Activated T-helper 17 cell treated with anti-CD3 and anti-CD28 coated beads, Interleukin-2, amount 50 U/mL, for 72 hours (primary cell): ENCODE results near the gene RANBP9. TPM values are rescaled to one million over a fixed set of nuclear protein-coding genes. Genes with fewer than 3 reads are reported as not detected.

ENCODE experiments used
- ATAC-seq: fragments of 150-1000 bp; cut with Tn5 transposase; replicated peaks from 2 replicates; pipeline ENCODE4 v1.10.0; 2021; ENCODE audit warnings: mild to moderate bottlenecking, moderate library complexity
- H3K27ac Mint-ChIP-seq: one replicate; pipeline ENCODE4 v1.8.0; 2022; ENCODE audit warnings: mixed read lengths
- H3K27me3 Mint-ChIP-seq: one replicate; pipeline ENCODE4 v1.8.0; 2022; ENCODE audit warnings: mixed read lengths
- H3K36me3 Mint-ChIP-seq: one replicate; pipeline ENCODE4 v1.8.0; 2022; ENCODE audit warnings: low read depth, mild to moderate bottlenecking, mixed read lengths
- H3K4me1 Mint-ChIP-seq: one replicate; pipeline ENCODE4 v1.8.0; 2022; ENCODE audit warnings: mixed read lengths
- H3K4me3 Mint-ChIP-seq: one replicate; pipeline ENCODE4 v1.8.0; 2022; ENCODE audit warnings: mild to moderate bottlenecking, mixed read lengths
- H3K9me3 Mint-ChIP-seq: one replicate; pipeline ENCODE4 v1.8.0; 2022; ENCODE audit warnings: mixed read lengths
- total RNA-seq, 2 donors: library from RNA; stranded (reverse); gene quantifications; one replicate each; pipeline ENCODE4 v1.2.3, GENCODE V29; 2022

Gene RANBP9
- total RNA-seq, 2 donors from 2014 or later = 57.3 to 68.2 TPM

DNA sequence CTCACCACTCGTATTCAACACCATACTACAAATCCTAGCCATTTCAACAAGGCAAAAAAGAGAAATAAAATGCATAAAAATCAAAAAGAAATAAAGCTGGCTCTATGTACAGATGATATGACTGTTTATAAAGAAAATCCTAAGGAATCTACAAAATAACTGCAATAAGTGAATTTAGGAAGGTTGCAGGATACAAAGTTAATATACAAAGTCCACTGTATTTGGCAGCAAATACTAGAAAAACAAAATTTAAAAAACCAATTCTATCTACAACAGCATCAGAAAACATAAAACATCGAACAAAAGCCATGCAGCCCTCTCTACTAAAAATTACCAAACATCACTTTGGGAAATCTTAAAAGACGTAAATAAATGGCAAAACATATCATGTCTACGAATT lies 47.6 kb downstream of the RANBP9 start:
- no peaks in the 10 kb centered on the region for H3K9me3 Mint-ChIP-seq
- H3K27me3 Mint-ChIP-seq = no peaks in the 10 kb centered on the region
- H3K4me1 Mint-ChIP-seq = peaks cover 76% of the 10 kb centered on the region
- no peak overlapping the region for H3K27ac Mint-ChIP-seq
- H3K36me3 Mint-ChIP-seq = no peaks in the 10 kb centered on the region
- ATAC-seq = no peak
- peak overlapping the region; percentile 44 for H3K4me3 Mint-ChIP-seq

DNA sequence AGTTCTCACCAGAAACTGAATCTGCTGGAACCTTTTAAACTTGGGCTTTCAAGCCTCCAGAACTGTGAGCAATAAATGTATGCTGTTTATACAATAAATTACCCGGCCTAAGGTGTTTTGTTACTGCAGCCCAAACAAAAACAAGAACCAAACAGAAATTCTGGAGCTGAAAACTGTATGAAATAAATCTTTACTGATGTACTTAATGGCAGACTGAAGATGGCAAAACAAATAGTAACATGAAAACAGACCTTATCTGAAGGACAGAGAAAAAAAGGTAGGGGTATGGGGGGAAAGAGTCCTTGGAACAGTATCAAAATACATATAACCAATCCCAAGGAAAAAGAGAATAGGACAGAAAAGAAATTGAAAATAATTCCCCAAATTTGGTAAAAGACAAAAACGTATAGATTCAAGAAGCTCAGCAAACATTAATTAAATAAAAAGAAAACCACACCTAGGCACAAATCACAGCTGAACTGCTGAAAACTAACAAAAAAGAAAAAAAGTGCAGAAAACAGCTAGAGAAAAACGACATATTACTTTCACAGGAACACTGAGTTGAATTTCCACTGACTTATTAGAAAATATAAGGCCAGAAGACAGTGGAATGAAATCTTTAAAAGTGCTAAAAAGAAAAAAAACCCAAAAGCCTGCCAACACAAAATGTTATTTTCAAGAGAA lies 48.8 kb downstream of the RANBP9 start:
- ATAC-seq = no peak

DNA sequence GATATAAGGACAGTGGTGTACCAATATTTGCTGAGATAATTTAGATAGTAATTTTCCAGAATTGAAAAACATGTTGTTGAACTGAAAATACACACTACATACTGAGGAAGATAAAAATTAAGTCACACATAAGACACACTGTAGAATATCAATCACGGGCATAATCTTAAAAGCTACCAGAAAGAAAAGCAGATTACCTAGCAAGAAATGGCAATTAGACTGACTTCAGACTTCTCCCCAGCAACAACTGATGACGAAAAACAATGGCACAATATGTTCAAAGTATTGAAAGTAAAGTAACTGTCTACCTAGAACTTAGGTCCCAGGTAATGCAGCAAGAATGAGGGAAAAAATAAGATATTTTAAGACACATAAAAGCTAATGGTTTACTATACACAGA lies 50.0 kb downstream of the RANBP9 start:
- Mint-ChIP-seq H3K9me3 (no peaks in the 10 kb centered on the region), H3K27me3 (no peaks in the 10 kb centered on the region), H3K27ac (no peak overlapping the region), H3K4me3 (peak overlapping the region; percentile 44), H3K36me3 (peaks cover 6% of the 10 kb centered on the region), H3K4me1 (peaks cover 56% of the 10 kb centered on the region)
- no peak for ATAC-seq

More for the DNA sequence above, 48.8 kb downstream of the RANBP9 start:
- Mint-ChIP-seq H3K4me1 (peaks cover 65% of the 10 kb centered on the region), H3K27me3 (no peaks in the 10 kb centered on the region), H3K9me3 (no peaks in the 10 kb centered on the region), H3K27ac (no peak overlapping the region), H3K36me3 (no peaks in the 10 kb centered on the region), H3K4me3 (peak overlapping the region; percentile 44)

DNA sequence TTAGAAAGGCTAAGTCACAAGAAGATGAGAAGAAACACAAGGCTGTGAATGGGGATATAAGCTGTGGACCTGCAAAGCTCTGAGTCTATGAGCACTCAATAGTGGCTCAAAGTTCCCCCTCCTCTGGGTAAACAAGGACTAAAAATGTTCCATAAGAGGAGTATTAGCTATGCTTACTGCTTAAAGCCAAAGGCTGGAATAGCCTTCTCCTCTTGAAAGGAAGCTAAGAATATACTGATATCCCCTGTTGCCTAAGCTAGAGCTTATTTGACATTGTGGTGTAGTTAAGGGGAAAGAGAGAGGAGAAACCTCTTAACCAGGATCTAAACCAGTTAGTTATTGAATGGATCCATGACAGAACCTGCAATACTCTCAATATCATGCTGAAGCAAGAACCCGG lies 50.7 kb downstream of the RANBP9 start:
- Mint-ChIP-seq H3K36me3 (peaks cover 12% of the 10 kb centered on the region), H3K27ac (peak overlapping the region; percentile 6), H3K27me3 (no peaks in the 10 kb centered on the region), H3K9me3 (no peaks in the 10 kb centered on the region), H3K4me1 (peaks cover 53% of the 10 kb centered on the region), H3K4me3 (peak overlapping the region; percentile 12)
- ATAC-seq = no peak

DNA sequence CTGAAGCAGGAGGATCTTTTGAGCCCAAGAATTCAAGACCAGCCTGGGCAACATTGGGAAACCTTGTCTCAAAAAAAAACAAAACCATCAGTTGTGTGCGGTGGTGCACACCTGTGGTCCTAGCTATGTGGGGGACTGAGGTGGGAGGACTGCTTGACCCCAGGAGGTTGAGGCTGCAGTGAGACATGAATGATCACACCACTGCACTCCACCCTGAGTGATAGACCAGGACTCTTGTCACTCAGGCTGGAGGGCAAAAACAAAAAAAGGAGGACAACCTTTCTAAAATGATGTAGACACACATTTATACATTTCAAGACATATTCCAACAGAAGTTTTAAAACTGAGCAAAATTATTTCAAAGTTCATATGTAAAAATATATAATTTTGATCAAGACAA lies 51.4 kb downstream of the RANBP9 start:
- no peak for ATAC-seq
- Mint-ChIP-seq H3K36me3 (peaks cover 16% of the 10 kb centered on the region), H3K27ac (no peak overlapping the region), H3K27me3 (no peaks in the 10 kb centered on the region), H3K4me1 (peaks cover 50% of the 10 kb centered on the region), H3K4me3 (no peak overlapping the region), H3K9me3 (no peaks in the 10 kb centered on the region)

DNA sequence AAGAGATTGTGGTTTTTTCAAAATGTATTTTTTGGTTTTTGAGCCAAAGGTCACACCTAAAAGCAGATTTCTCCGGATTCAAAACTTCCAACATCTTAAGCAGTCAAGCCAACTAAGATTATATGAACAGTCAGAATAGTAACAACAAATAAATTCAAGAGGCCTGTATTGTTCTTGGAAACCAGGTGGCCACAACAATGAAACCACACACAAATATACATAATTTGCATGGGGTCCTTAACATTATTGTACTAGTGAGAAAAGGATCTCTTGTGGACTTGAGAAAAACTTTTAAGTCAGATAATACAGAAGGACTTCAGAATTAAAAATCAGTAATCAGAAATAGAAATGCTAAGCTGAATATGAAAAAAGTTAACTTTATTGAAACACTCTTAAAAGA lies 55.9 kb downstream of the RANBP9 start:
- H3K4me3 Mint-ChIP-seq = no peak overlapping the region
- no peak overlapping the region for H3K27ac Mint-ChIP-seq
- peaks cover 49% of the 10 kb centered on the region for H3K36me3 Mint-ChIP-seq
- H3K27me3 Mint-ChIP-seq = no peaks in the 10 kb centered on the region
- H3K9me3 Mint-ChIP-seq = no peaks in the 10 kb centered on the region
- ATAC-seq = no peak
- H3K4me1 Mint-ChIP-seq = peaks cover 16% of the 10 kb centered on the region

DNA sequence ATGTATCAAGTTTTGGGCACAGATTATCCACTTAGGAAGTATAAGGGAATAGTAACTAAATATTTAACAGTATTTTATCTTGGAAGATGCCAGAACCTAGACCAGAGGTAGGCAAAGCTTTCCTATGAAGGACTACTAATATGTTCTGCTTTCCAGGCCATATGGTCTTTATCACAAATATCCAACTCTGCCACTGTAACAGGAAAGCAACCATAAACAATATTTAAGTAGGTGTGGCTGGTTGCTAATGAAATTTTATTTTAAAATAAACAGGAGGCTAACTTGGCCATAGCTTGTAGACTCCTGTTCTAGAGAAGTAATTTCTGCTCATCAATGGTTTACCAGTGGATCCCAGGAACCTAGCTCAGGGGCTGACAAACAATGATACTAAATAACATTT lies 57.1 kb downstream of the RANBP9 start:
- Mint-ChIP-seq H3K4me3 (no peak overlapping the region), H3K4me1 (peaks cover 13% of the 10 kb centered on the region), H3K27me3 (no peaks in the 10 kb centered on the region), H3K9me3 (no peaks in the 10 kb centered on the region), H3K27ac (no peak overlapping the region), H3K36me3 (peaks cover 58% of the 10 kb centered on the region)
- no peak for ATAC-seq

DNA sequence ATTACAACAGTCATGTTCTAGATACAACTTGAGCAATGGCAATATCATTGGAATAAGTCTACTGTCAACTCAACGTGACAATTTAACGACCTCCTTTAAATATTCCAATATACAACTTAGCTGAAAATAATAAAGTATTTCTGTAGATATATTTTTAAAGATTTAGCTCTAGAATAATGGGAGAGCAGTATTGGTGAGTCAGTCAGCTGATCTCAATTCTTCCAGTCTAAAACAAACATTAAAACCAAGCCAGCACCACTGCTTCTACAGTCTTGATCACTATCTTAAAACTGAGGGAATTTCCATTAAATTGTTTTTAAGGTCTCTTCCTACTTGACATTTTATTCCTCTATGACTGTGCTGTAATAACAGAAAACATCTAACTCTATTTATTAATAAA lies 58.3 kb downstream of the RANBP9 start:
- peaks cover 16% of the 10 kb centered on the region for H3K4me1 Mint-ChIP-seq
- no peak for ATAC-seq
- H3K9me3 Mint-ChIP-seq = no peaks in the 10 kb centered on the region
- peaks cover 66% of the 10 kb centered on the region for H3K36me3 Mint-ChIP-seq
- no peak overlapping the region for H3K4me3 Mint-ChIP-seq
- no peaks in the 10 kb centered on the region for H3K27me3 Mint-ChIP-seq
- no peak overlapping the region for H3K27ac Mint-ChIP-seq

DNA sequence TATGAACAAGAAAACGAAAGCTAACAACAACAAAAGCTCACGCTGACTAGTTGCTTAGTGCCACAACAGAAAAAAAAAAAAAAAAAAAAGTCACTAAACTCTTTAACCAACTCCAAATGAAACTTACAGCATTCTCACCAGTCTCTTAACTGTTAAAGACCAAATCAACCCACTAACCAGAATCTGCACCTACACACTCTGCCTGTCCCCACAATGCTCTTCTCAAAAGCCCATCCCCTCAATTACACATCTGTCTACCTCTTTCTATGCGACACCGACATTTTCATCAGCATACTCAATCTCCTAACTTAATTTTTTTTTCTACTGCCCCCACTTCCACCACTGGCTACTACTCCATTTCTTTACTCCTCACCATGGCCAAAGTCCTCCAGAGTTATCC lies 62.2 kb downstream of the RANBP9 start:
- peak overlapping the region; percentile 1 for H3K4me3 Mint-ChIP-seq
- no peak overlapping the region for H3K27ac Mint-ChIP-seq
- H3K4me1 Mint-ChIP-seq = peaks cover 11% of the 10 kb centered on the region
- H3K27me3 Mint-ChIP-seq = no peaks in the 10 kb centered on the region
- H3K36me3 Mint-ChIP-seq = peaks cover 79% of the 10 kb centered on the region
- no peak for ATAC-seq
- no peaks in the 10 kb centered on the region for H3K9me3 Mint-ChIP-seq

DNA sequence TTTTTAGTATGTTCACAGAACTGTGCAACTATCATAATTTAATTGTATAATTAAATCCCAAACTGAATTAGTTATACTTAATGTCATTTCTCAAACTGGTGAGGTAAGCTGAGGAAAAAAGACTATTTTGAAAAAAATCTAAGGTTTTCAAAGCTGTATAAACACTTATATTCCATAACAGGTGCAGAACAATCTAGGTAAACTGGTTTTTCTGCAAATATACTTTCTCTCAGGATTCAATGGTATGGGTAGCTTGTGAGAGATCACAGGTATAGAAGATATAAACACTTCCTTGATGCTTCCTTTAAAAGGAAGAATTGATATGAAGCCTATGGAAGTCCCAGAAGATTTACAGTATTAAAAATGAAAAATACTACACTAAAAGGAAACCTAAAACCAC lies 62.8 kb downstream of the RANBP9 start:
- H3K27me3 Mint-ChIP-seq = no peaks in the 10 kb centered on the region
- no peak overlapping the region for H3K4me3 Mint-ChIP-seq
- H3K27ac Mint-ChIP-seq = no peak overlapping the region
- no peak for ATAC-seq
- no peaks in the 10 kb centered on the region for H3K9me3 Mint-ChIP-seq
- H3K4me1 Mint-ChIP-seq = peaks cover 11% of the 10 kb centered on the region
- peaks cover 82% of the 10 kb centered on the region for H3K36me3 Mint-ChIP-seq

DNA sequence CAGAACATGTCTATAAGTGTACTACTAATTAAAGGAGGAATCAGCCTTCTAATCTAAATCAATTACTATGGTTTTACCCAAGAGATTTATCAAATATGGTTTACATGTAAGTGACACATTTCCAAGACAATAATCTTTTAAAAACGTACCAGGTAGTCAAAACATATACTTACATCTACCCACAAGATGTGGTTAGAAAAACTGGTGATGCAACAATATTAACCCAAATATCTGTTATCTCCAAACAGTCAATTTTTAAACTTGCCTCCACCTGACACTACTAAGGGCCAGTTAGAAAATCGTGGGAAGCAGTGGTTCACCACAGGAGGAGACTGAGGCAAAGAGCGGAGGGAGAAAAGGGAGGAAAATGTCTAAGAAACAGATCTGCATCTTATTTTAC lies 68.5 kb downstream of the RANBP9 start:
- Mint-ChIP-seq H3K36me3 (peaks cover 91% of the 10 kb centered on the region), H3K4me1 (peaks cover 17% of the 10 kb centered on the region), H3K27ac (peak overlapping the region; percentile 72), H3K9me3 (no peaks in the 10 kb centered on the region), H3K27me3 (no peaks in the 10 kb centered on the region), H3K4me3 (no peak overlapping the region)
- no peak for ATAC-seq

DNA sequence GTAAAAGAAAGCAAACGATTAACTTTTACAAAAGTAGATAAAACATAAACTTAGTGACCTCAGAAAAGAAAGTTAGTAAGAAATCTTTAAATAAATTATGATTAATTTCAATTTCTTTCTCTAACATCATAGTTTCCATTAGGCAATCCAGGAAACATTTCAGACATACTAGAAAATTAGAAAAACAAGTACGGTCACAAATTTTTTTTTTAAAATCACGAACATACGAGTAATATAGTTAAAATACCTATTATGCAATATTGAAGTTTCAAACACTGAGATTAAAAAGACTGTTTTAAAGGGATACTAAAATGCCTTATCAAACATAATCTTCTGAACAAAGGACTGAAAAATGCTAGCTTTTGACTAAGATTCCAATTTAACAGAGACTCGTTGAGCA lies 70.3 kb downstream of the RANBP9 start:
- Mint-ChIP-seq H3K4me3 (no peak overlapping the region), H3K27me3 (no peaks in the 10 kb centered on the region), H3K36me3 (peaks cover 92% of the 10 kb centered on the region), H3K9me3 (no peaks in the 10 kb centered on the region), H3K27ac (peak overlapping the region; percentile 58), H3K4me1 (peaks cover 34% of the 10 kb centered on the region)
- ATAC-seq = no peak

DNA sequence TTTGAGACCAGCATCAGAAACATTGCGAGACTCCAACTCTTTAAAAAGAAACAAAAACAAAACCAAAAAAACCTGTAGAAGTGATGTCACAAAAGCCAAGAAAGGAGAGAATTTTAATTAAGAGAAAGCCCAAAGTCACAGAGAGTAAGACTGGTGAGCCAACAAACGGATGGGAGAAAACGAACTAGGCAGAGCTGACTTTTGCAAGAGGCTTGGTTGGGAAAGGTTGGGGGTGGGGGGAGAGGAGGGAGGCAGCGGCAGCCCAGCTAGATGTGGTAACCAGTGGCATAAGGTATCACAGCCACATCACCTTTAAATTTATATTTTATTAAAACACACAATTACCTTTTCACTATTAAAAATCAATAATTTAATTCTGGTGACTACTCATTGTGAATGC lies 73.0 kb downstream of the RANBP9 start:
- Mint-ChIP-seq H3K4me1 (peaks cover 36% of the 10 kb centered on the region), H3K27me3 (no peaks in the 10 kb centered on the region), H3K4me3 (no peak overlapping the region), H3K36me3 (peaks cover 94% of the 10 kb centered on the region), H3K9me3 (no peaks in the 10 kb centered on the region), H3K27ac (peak overlapping the region; percentile 69)
- no peak for ATAC-seq

DNA sequence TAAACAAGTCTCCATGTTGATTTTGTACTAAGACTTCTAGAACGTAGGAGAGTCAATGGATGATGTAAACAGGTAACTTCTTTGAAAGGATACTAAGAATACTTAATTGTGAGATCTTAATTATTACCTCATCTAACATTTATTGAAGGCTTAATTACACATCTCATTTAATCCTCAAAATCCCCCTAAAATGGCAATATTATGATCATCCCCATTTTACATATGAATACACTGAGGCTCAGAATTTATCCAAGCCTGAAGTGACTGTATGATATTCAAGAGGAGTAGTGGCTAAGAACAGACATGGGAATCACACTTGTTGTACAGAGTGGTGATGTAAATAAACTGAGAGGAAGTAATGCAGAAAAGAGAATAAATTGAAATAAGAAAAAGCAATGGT lies 73.6 kb downstream of the RANBP9 start:
- Mint-ChIP-seq H3K4me3 (no peak overlapping the region), H3K4me1 (peaks cover 31% of the 10 kb centered on the region), H3K9me3 (no peaks in the 10 kb centered on the region), H3K27ac (peak overlapping the region; percentile 69), H3K36me3 (peaks cover 91% of the 10 kb centered on the region), H3K27me3 (no peaks in the 10 kb centered on the region)
- ATAC-seq = no peak

DNA sequence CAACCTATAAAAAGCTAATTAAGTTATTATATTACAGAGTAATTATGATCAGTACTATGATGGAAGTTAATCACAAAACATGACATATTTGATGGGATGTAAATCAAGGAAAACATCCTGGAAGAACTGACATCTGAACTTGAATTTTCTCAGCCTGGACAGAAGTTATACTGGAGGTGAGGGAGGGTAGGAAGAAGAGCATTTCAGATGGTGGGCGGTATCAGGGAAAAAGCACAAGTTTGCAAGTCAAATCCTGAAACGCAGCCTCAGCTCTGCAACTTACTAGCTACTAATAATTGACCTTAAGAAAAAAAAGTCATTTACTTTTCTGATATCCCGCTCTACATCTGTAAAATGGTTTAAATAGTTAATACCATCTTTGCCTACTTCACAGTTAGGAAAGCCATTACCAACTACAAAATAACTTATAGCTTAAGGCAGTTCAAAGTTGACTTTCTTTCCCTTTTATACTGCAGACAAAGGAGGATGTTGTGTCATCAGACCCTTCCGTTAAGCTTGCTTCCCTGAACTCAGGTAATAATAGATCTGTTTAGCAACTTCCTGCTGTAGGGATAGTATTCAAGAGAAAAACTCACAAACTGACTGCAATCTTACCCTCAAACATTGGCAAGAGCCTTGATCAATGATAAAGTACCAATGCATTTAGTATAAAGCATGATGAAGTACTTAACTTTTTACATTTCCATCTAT lies 75.5 kb downstream of the RANBP9 start:
- peak overlapping the region; percentile 35 for H3K4me3 Mint-ChIP-seq
- peak overlapping the region; percentile 80 for H3K27ac Mint-ChIP-seq
- no peaks in the 10 kb centered on the region for H3K9me3 Mint-ChIP-seq
- peaks cover 92% of the 10 kb centered on the region for H3K36me3 Mint-ChIP-seq
- no peaks in the 10 kb centered on the region for H3K27me3 Mint-ChIP-seq
- peaks cover 28% of the 10 kb centered on the region for H3K4me1 Mint-ChIP-seq
- ATAC-seq = no peak
